DOHH2 (cell line): ENCODE measurements around the gene TRIM41.

ENCODE experiments used
- EZH2phosphoT487 ChIP-seq: fragments of 200-600 bp; sonication (generic); IDR thresholded peaks from 2 replicates; pipeline ENCODE4 v1.6.1; 2017; ENCODE audit warnings: borderline replicate concordance, mild to moderate bottlenecking, antibody characterized with exemption, low read length, moderate library complexity, mixed read lengths
- TF ChIP-seq, protein P1 (sequence below): fragments of 200-600 bp; sonication (generic); IDR thresholded peaks from one replicate; pipeline ENCODE4 v1.5.1; 2014; ENCODE audit warnings: antibody characterized with exemption, mild to moderate bottlenecking, low read depth, low read length; ENCODE audit not compliant: poor library complexity, severe bottlenecking

DNA sequence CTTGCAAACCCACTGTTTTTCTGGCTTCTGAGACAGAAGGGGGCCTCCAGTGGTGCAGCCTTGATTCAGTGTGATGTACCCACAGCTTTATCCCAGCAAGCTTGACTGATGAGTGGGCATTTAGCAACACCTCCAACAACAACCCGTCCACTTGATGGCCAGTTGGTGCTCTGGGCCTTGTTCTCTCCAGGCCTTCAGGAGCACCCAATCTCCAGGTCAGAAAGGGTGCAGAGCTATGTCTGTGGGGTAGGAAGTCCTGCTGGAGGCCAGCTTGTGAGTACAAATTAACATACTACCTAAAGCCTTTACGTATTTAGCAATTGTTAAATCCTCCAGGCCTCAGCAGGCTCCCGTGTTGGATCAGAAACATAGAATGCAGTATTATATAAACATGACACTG lies 48.0 kb downstream of the TRIM41 start:
- TF ChIP-seq, protein P1, sequence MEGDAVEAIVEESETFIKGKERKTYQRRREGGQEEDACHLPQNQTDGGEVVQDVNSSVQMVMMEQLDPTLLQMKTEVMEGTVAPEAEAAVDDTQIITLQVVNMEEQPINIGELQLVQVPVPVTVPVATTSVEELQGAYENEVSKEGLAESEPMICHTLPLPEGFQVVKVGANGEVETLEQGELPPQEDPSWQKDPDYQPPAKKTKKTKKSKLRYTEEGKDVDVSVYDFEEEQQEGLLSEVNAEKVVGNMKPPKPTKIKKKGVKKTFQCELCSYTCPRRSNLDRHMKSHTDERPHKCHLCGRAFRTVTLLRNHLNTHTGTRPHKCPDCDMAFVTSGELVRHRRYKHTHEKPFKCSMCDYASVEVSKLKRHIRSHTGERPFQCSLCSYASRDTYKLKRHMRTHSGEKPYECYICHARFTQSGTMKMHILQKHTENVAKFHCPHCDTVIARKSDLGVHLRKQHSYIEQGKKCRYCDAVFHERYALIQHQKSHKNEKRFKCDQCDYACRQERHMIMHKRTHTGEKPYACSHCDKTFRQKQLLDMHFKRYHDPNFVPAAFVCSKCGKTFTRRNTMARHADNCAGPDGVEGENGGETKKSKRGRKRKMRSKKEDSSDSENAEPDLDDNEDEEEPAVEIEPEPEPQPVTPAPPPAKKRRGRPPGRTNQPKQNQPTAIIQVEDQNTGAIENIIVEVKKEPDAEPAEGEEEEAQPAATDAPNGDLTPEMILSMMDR: no peak
- no peak for TF ChIP-seq EZH2phosphoT487
